A549 treated with dexamethasone at 1 μM for 4 hours (cell line): Measurements from ENCODE around the gene SCUBE3. TPM values are rescaled to one million over a fixed set of nuclear protein-coding genes. Genes with fewer than 3 reads are reported as not detected.

Source experiments
- total RNA-seq: library from RNA; stranded (reverse); fragments of 200-300 nt; extraction: Qiagen RNA extraction; gene quantifications from 5 replicates; pipeline ENCODE4 v1.2.3, GENCODE V29; 2022

SCUBE3 gene
- total RNA-seq = 0.05 to 0.11 TPM (median 0.06 TPM) in 5 replicates

DNA sequence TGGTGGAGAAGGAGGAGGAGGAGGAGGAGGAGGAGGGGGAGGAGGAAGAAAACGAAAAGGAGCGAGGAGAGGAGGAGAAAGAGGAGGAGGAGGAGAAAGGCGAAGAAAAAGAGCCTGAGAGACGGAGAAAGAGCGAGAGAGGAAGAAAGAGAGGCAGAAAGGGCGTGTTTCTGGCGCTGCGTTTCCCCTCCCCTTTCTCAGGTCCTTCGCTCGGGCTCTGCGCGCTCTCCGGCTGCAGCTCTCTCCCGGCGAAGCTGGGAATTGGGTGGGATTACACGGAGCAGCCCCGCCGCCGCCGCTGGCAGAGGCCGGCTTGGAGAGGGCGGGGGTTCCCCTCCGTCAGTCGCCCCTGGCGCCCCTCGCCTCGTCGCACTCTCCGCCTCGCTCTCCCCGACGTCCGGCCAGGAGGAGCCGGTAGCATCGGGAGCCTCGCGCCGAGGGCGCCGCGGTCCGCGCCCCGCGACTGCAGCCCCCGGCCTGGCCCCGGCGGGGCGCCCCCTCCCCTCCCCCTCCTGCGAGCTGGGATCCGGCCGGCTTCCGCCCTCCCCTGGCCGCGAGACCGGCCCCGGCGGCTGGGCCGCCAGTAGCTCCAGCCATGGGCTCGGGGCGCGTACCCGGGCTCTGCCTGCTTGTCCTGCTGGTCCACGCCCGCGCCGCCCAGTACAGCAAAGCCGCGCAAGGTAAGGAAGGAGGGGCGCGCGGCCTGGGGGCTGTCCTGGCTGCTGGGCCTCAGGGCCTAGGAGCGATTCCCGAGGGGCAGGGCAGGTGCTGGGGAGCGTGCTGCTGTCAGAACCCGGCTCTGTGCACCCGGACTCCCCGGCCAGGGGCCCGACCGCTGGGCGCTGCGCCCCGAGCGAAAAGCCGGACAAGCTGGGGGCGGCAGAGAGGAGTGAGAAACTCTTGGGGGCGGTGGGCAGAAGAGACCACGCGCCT, at the start of gene SCUBE3:
Gene SCUBE3, plus strand, starts transcription at position 133 of the 933 bp plus-strand sequence. Its CDS starts 463 bp downstream, at position 596.

DNA sequence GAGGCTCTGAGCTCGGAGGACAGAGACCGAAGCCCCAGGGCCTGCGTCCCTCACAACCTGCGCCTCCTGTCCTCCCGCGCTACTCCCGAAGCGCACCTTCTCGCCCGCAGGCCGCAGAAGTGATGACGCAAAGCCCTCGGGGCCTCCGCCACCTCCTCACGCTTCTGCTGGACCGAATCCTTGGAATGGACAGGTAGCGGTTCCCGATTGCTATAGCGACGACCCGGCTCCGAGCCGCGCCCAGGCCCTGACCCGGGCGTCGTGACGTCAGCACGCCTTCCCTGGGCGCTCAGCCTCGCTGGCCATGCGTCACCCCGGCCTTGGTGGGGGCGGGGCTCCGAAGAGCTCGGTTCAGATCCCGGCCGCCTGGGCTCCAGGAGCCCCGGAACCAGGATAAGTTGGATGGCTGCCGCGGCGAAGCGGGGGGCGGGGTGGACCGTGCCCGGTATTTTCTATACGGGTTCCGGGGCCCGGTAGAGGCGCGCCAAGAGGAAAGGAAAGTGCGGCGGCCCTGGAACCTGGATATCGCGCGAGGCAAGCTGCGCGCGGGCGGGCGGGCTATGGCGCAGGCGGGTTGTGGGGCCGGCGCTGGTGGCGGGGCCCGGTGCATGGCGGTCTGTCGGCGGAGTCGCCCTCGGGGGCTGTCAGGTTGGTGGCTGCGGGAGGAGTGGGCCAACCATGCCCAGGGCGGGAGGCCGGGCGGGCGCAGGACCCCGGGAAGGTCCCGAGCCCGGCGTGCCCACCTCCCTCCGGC, 45.6 kb downstream of the SCUBE3 start, which contains the start of gene ZNF76:
Gene ZNF76, plus strand, starts transcription at position 542 of the 754 bp plus-strand sequence. CDS start 21,417 bp downstream, outside the sequence.

DNA sequence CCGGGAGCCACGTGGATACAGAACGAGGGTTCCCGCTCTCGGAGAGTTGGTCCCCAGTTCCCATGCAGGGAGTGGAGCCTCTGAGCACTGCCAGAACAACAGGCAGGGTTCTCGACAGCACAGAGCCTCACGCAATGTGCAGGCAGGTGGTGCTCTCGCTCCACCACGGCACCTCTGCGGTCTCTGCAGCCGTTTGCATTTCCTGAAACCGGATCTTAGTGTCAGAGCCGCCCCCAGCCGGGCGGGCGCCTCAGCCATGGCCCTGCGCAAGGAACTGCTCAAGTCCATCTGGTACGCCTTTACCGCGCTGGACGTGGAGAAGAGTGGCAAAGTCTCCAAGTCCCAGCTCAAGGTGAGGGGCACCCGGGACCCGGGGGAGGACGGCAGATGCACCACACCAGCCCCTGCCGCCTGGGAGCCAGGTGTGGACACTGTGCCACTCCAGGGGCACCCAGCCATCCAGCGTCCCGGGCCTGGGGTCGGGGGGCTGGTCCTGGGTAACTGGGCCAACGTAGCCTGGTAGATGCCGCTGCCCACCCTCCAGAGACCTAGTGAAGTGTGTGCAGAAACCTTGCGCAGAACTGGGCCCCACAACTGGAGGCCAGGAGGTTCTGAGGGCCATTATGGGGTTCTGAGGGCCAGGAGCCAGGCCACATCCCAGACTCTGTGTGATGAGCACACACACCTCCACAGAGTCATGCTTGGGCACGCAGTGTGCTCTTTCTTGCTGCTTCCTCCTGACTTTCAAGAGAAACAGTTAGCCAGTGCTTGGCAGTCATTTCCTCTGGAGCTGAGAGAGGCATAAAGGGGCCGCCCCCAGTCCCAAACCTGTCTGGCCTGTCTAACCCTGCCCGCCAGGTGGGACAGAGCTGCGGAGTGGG, 84.1 kb downstream of the SCUBE3 start, which contains the start of gene DEF6:
Gene DEF6, plus strand, starts transcription at position 218 of the 881 bp plus-strand sequence. Its CDS starts 39 bp downstream, at position 257.

Other genes with a start within 250 kb of the SCUBE3 start
- gene TCP11, start 72.6 kb upstream of the SCUBE3 start, total RNA-seq = not detected in 5 replicates
- gene ZNF76, start 45.8 kb downstream of the SCUBE3 start, total RNA-seq = 6.4 to 10.3 TPM (median 9.3 TPM) in 5 replicates
- 0.05 to 0.06 TPM (median 0.06 TPM) in 3 of 5 replicates, not detected in the others for gene DEF6, start 83.9 kb downstream of the SCUBE3 start, total RNA-seq
- 4.7 to 7.3 TPM (median 6.7 TPM) in 5 replicates for gene PPARD, start 128.6 kb downstream of the SCUBE3 start, total RNA-seq
- gene FANCE, start 238.4 kb downstream of the SCUBE3 start, total RNA-seq = 3.1 to 4.1 TPM (median 3.4 TPM) in 5 replicates